ACC112 (cell line): ENCODE results near the gene CISD3.

ENCODE experiments used
- H2AFZ ChIP-seq: fragments of 200-600 bp; sonication (generic); one replicate; pipeline ENCODE4 v1.6.0; 2017; ENCODE audit warnings: antibody characterized with exemption, low read length; ENCODE audit not compliant: unreplicated experiment
- H3K27ac ChIP-seq: fragments of 200-600 bp; sonication (generic); 2 replicates; pipeline ENCODE4 v1.5.1; 2014; ENCODE audit warnings: low read depth, mild to moderate bottlenecking, antibody characterized with exemption, low read length, moderate library complexity
- H3K27me3 ChIP-seq: fragments of 200-600 bp; sonication (generic); 2 replicates; pipeline ENCODE4 v1.6.1; 2014; ENCODE audit warnings: mild to moderate bottlenecking, antibody characterized with exemption, low read length, moderate library complexity, mixed read lengths; ENCODE audit not compliant: insufficient read depth
- H3K36me3 ChIP-seq: fragments of 200-600 bp; sonication (generic); 2 replicates; pipeline ENCODE4 v1.6.1; 2016; ENCODE audit warnings: mild to moderate bottlenecking, antibody characterized with exemption, low read length, moderate library complexity, mixed read lengths; ENCODE audit not compliant: insufficient read depth
- H3K4me1 ChIP-seq: fragments of 200-600 bp; sonication (generic); one replicate; pipeline ENCODE4 v1.6.1; 2016; ENCODE audit warnings: low read length, mixed read lengths; ENCODE audit not compliant: insufficient read depth, unreplicated experiment, control insufficient read depth
- H3K4me3 ChIP-seq: fragments of 200-600 bp; sonication (generic); 2 replicates; pipeline ENCODE4 v1.5.1; 2014; ENCODE audit warnings: mild to moderate bottlenecking, low read depth, low read length
- H3K79me2 ChIP-seq: fragments of 200-600 bp; sonication (generic); one replicate; pipeline ENCODE4 v1.6.0; 2016; ENCODE audit warnings: low read length; ENCODE audit not compliant: control insufficient read depth, unreplicated experiment, insufficient read depth

The CISD3 gene

GRCh38 chr17:38729368-38729885 lies 714 bp upstream of the CISD3 start:
- Histone ChIP-seq H3K27me3 (no peaks in the 10 kb centered on the region), H3K79me2 (peaks cover 18% of the 10 kb centered on the region), H2AFZ (no peak overlapping the region), H3K36me3 (no peaks in the 10 kb centered on the region), H3K4me1 (peaks cover 19% of the 10 kb centered on the region), H3K4me3 (peak overlapping the region; percentile 79), H3K27ac (no peak overlapping the region)

- Histone ChIP-seq H3K27me3 (no peaks in the 10 kb centered on the region), H3K4me3 (peak overlapping the region; percentile 100), H3K4me1 (peaks cover 26% of the 10 kb centered on the region), H3K36me3 (no peaks in the 10 kb centered on the region; the same call in 1 of the 2 replicates), H2AFZ (peak overlapping the region; percentile 62), H3K79me2 (peaks cover 18% of the 10 kb centered on the region), H3K27ac (peak overlapping the region; percentile 73)
These were observed 612 bp downstream of the CISD3 start for GRCh38 chr17:38730526-38731379.

GRCh38 chr17:38731526-38732294 lies 1.6 kb downstream of the CISD3 start:
- H3K27ac ChIP-seq = no peak overlapping the region
- H3K79me2 ChIP-seq = peaks cover 18% of the 10 kb centered on the region
- no peaks in the 10 kb centered on the region; the same call in 1 of the 2 replicates for H3K36me3 ChIP-seq
- peak overlapping the region; percentile 100 for H3K4me3 ChIP-seq
- peaks cover 26% of the 10 kb centered on the region for H3K4me1 ChIP-seq
- H2AFZ ChIP-seq = no peak overlapping the region
- no peaks in the 10 kb centered on the region for H3K27me3 ChIP-seq

GRCh38 chr17:38732376-38733281 lies 2.5 kb downstream of the CISD3 start:
- no peak overlapping the region for H3K4me3 ChIP-seq
- H3K4me1 ChIP-seq = peaks cover 26% of the 10 kb centered on the region
- H3K27me3 ChIP-seq = no peaks in the 10 kb centered on the region
- H2AFZ ChIP-seq = no peak overlapping the region
- peaks cover 18% of the 10 kb centered on the region for H3K79me2 ChIP-seq
- no peaks in the 10 kb centered on the region; the same call in 1 of the 2 replicates for H3K36me3 ChIP-seq
- no peak overlapping the region for H3K27ac ChIP-seq

GRCh38 chr17:38733282-38733981 lies 3.3 kb downstream of the CISD3 start:
- Histone ChIP-seq H3K36me3 (no peaks in the 10 kb centered on the region; the same call in 1 of the 2 replicates), H3K27ac (no peak overlapping the region), H3K4me1 (peaks cover 26% of the 10 kb centered on the region)

GRCh38 chr17:38733982-38734973 lies 4.1 kb downstream of the CISD3 start:
- H3K36me3 ChIP-seq = no peaks in the 10 kb centered on the region; the same call in 1 of the 2 replicates
- H3K4me1 ChIP-seq = peaks cover 24% of the 10 kb centered on the region
- no peak overlapping the region for H3K4me3 ChIP-seq
- peaks cover 23% of the 10 kb centered on the region for H3K79me2 ChIP-seq
- no peaks in the 10 kb centered on the region for H3K27me3 ChIP-seq
- no peak overlapping the region for H2AFZ ChIP-seq
- H3K27ac ChIP-seq = no peak overlapping the region

More at GRCh38 chr17:38733282-38733981, 3.3 kb downstream of the CISD3 start:
- H3K79me2 ChIP-seq = peaks cover 23% of the 10 kb centered on the region
- H3K4me3 ChIP-seq = no peak overlapping the region
- H3K27me3 ChIP-seq = no peaks in the 10 kb centered on the region
- H2AFZ ChIP-seq = no peak overlapping the region

- H3K27ac ChIP-seq = no peak overlapping the region
- peaks cover 30% of the 10 kb centered on the region for H3K79me2 ChIP-seq
- peaks cover 21% of the 10 kb centered on the region for H3K4me1 ChIP-seq
- H3K27me3 ChIP-seq = no peaks in the 10 kb centered on the region
- H3K36me3 ChIP-seq = no peaks in the 10 kb centered on the region; the same call in 1 of the 2 replicates
- no peak overlapping the region for H3K4me3 ChIP-seq
- no peak overlapping the region for H2AFZ ChIP-seq
These were observed 5.2 kb downstream of the CISD3 start for GRCh38 chr17:38735161-38735997.

- Histone ChIP-seq H3K36me3 (no peaks in the 10 kb centered on the region; the same call in 1 of the 2 replicates), H3K79me2 (peaks cover 37% of the 10 kb centered on the region), H3K4me1 (peaks cover 31% of the 10 kb centered on the region), H3K27me3 (no peaks in the 10 kb centered on the region), H3K4me3 (no peak overlapping the region), H3K27ac (no peak overlapping the region), H2AFZ (no peak overlapping the region)
These were observed 8.0 kb downstream of the CISD3 start for GRCh38 chr17:38738007-38738662.
